ENCODE measurements around the gene EFL1. TPM values are rescaled to one million over a fixed set of nuclear protein-coding genes. Genes with fewer than 3 reads are reported as not detected.

EFL1 gene
- total and polyA plus RNA-seq, 2 of the 8 experiments (the other 6 are each of a cell fraction or from before 2014, with no cell fraction given): 10.8 to 31.5 TPM

DNA sequence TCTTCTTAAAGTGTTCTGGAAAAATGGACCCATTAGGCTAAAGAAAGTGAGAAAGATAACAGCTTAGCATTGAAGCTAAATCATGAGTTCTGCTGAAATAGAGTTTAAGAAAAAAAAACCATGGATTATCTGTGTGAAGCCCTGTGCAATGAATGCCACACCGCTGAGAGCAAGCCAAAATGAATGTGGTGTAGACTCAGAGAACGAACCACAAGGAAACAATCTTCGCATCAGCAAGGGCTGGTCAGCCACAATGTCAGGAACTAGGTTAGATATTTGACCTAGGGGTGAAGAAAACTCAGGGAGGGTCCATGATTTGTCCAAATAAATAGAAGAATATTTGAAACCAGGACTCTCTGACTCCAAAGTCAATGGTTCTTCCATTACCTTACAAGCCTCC is 125.3 kb downstream of the EFL1 start (continued):
- TF ChIP-seq, protein P1, sequence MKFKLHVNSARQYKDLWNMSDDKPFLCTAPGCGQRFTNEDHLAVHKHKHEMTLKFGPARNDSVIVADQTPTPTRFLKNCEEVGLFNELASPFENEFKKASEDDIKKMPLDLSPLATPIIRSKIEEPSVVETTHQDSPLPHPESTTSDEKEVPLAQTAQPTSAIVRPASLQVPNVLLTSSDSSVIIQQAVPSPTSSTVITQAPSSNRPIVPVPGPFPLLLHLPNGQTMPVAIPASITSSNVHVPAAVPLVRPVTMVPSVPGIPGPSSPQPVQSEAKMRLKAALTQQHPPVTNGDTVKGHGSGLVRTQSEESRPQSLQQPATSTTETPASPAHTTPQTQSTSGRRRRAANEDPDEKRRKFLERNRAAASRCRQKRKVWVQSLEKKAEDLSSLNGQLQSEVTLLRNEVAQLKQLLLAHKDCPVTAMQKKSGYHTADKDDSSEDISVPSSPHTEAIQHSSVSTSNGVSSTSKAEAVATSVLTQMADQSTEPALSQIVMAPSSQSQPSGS (IDR thresholded peaks at IDR 0.05; ENCODE audit: low read length): no peak
- TF ChIP-seq POLR2A (IDR thresholded peaks at IDR 0.05; ENCODE audit: control extremely low read depth in 1 of 2, low read depth in 2 of 2, low read length in 2 of 2) (no peak), CREB1 (IDR thresholded peaks at IDR 0.05) (no peak)
